Tibial artery (tissue), 4 donors: ENCODE data around the gene DNAH11.

Source experiments
- DNase-seq, 2 donors: peaks; one replicate each; pipeline ENCODE4 v3.0.0-alpha.2; 2019
- H3K27ac ChIP-seq, 2 donors: fragments of 200-600 bp; sonication (generic) in 1 of 2; 1 replicate in 1 of 2; 2 replicates in 1 of 2; pipeline ENCODE4 v1.5.1; 2018 to 2019; ENCODE audit warnings: mild to moderate bottlenecking in 1 of 2
- H3K27me3 ChIP-seq, 2 donors: fragments of 200-600 bp; sonication (generic) in 1 of 2; one replicate each; pipeline versions ENCODE4 v1.5.1 to v1.6.0; 2016 to 2019
- H3K36me3 ChIP-seq, 3 donors: fragments of 200-600 bp; sonication (generic) in 2 of 3; one replicate each; pipeline ENCODE4 v1.5.1; 2016 to 2019; ENCODE audit warnings: mild to moderate bottlenecking in 2 of 3
- H3K4me1 ChIP-seq, 4 donors: fragments of 200-600 bp; sonication (generic) in 2 of 4; 1 replicate in 3 of 4; 2 replicates in 1 of 4; pipeline ENCODE4 v1.5.1; 2016 to 2019
- H3K4me3 ChIP-seq, 2 donors: fragments of 200-600 bp; sonication (generic) in 1 of 2; 1 replicate in 1 of 2; 2 replicates in 1 of 2; pipeline ENCODE4 v1.5.1; 2018 to 2019; ENCODE audit warnings: mild to moderate bottlenecking in 2 of 2
- H3K9me3 ChIP-seq, 3 donors: fragments of 200-600 bp; sonication (generic) in 1 of 3; one replicate each; pipeline ENCODE4 v1.5.1; 2016 to 2019
- CTCF ChIP-seq, 2 experiments: fragments of 200-600 bp in 1 of 2; fragments of 450-650 bp in 1 of 2; IDR thresholded peaks; one replicate each; pipeline ENCODE4 v1.5.1; 2017 to 2019; ENCODE audit warnings: antibody characterized with exemption in 2 of 2, mild to moderate bottlenecking in 1 of 2, moderate library complexity in 1 of 2
- intact Hi-C: fragments of 100-400 bp; cut with DNase I; formaldehyde crosslinking; loops from one replicate; pipeline ENCODE4 v1.15.0; 2023; ENCODE audit warnings: low total_unique reads

DNAH11 gene

GRCh38 chr7:21757537-21758282, 214.9 kb downstream of the DNAH11 start:
- Histone ChIP-seq H3K27me3 (no peaks in the 10 kb centered on the region), H3K27ac (no peak overlapping the region), H3K36me3 (no peaks in the 10 kb centered on the region), H3K4me3 (no peak overlapping the region), H3K4me1 (no peaks in the 10 kb centered on the region), H3K9me3 (no peaks in the 10 kb centered on the region)
- intact Hi-C loops: no loop called here
- DNase-seq: no peak
- TF ChIP-seq CTCF (IDR thresholded peaks at IDR 0.05): no peak

- intact Hi-C loops: no loop called here
- H3K4me3 ChIP-seq: no peak overlapping the region
- no peaks in the 10 kb centered on the region for H3K27me3 ChIP-seq
- no peak for TF ChIP-seq CTCF (IDR thresholded peaks at IDR 0.05)
- H3K27ac ChIP-seq: no peak overlapping the region
- no peak for DNase-seq
- no peaks in the 10 kb centered on the region for H3K9me3 ChIP-seq
- no peaks in the 10 kb centered on the region for H3K36me3 ChIP-seq
- H3K4me1 ChIP-seq: no peaks in the 10 kb centered on the region
Observed at GRCh38 chr7:21758286-21758685, 215.4 kb downstream of the DNAH11 start.

- intact Hi-C loops: no loop called here
- H3K36me3 ChIP-seq: no peaks in the 10 kb centered on the region
- H3K27me3 ChIP-seq: no peaks in the 10 kb centered on the region
- H3K4me1 ChIP-seq: no peaks in the 10 kb centered on the region
- no peak overlapping the region for H3K27ac ChIP-seq
- H3K9me3 ChIP-seq: no peaks in the 10 kb centered on the region
- TF ChIP-seq CTCF (IDR thresholded peaks at IDR 0.05): no peak
- DNase-seq: no peak
- H3K4me3 ChIP-seq: no peak overlapping the region
Observed at GRCh38 chr7:21762469-21762868, 219.6 kb downstream of the DNAH11 start.

- TF ChIP-seq CTCF (IDR thresholded peaks at IDR 0.05): no peak
Observed at GRCh38 chr7:21763818-21764217, 221.0 kb downstream of the DNAH11 start.

GRCh38 chr7:21766218-21766617, 223.4 kb downstream of the DNAH11 start:
- Histone ChIP-seq H3K9me3 (no peaks in the 10 kb centered on the region), H3K4me3 (no peak overlapping the region), H3K36me3 (no peaks in the 10 kb centered on the region), H3K4me1 (no peaks in the 10 kb centered on the region), H3K27me3 (no peaks in the 10 kb centered on the region), H3K27ac (no peak overlapping the region)
- intact Hi-C loops: no loop called here
- no peak for DNase-seq
- TF ChIP-seq CTCF (IDR thresholded peaks at IDR 0.05): no peak

More at GRCh38 chr7:21763818-21764217, 221.0 kb downstream of the DNAH11 start:
- no peaks in the 10 kb centered on the region for H3K4me1 ChIP-seq
- intact Hi-C loops: no loop called here
- H3K36me3 ChIP-seq: no peaks in the 10 kb centered on the region
- H3K27ac ChIP-seq: no peak overlapping the region
- H3K4me3 ChIP-seq: no peak overlapping the region
- H3K27me3 ChIP-seq: no peaks in the 10 kb centered on the region
- H3K9me3 ChIP-seq: no peaks in the 10 kb centered on the region
- no peak for DNase-seq
